ENCODE data around the gene TNS4.

- no peak for TF ChIP-seq POLR2A (IDR thresholded peaks at IDR 0.05; ENCODE audit: low read length)
- TF ChIP-seq GATA1 (IDR thresholded peaks at IDR 0.05; ENCODE audit: low read depth, low read length), result no peak
Measured at GRCh38 chr17:40443196-40443987, 58.0 kb downstream of the TNS4 start, which contains the start of gene IGFBP4.

All from erythroblast (primary cell).